Natural killer cell (primary cell): ENCODE results near the gene ZNF333. TPM values are rescaled to one million over a fixed set of nuclear protein-coding genes. Genes with fewer than 3 reads are reported as not detected.

ENCODE experiments used
- ATAC-seq, 3 donors: fragments of 150-1000 bp in 2 of 3; fragments of 200-7000 bp in 1 of 3; cut with Tn5 transposase; 1 replicate in 1 of 3; 2 replicates in 2 of 3; pipeline ENCODE4 v1.10.0; 2021; ENCODE audit warnings: mild to moderate bottlenecking in 2 of 3, moderate library complexity in 2 of 3
- DNase-seq, 2 donors: peaks; one replicate each; pipeline versions ENCODE4 v3.0.0 to v3.0.0-alpha.2; 2013 to 2021; ENCODE audit warnings: mixed read lengths in 1 of 2
- H3K27ac ChIP-seq: one replicate; pipeline ENCODE4 v1.5.1; 2013; ENCODE audit warnings: mild to moderate bottlenecking, low read length
- H3K27me3 ChIP-seq: one replicate; pipeline ENCODE4 v1.6.1; 2013; ENCODE audit warnings: low read length; ENCODE audit not compliant: control insufficient read depth, insufficient read depth
- H3K36me3 ChIP-seq: one replicate; pipeline ENCODE4 v1.6.1; 2013; ENCODE audit warnings: low read length; ENCODE audit not compliant: control insufficient read depth, insufficient read depth
- H3K4me1 ChIP-seq: one replicate; pipeline ENCODE4 v1.6.1; 2013; ENCODE audit warnings: low read length; ENCODE audit not compliant: control insufficient read depth, insufficient read depth
- H3K4me3 ChIP-seq: one replicate; pipeline ENCODE4 v1.5.1; 2013; ENCODE audit warnings: low read length
- H3K9me3 ChIP-seq: one replicate; pipeline ENCODE4 v1.6.1; 2013; ENCODE audit warnings: low read length; ENCODE audit not compliant: control insufficient read depth, insufficient read depth
- H3K27ac Mint-ChIP-seq, 2 donors: one replicate each; pipeline ENCODE4 v1.8.0; 2022; ENCODE audit warnings: mild to moderate bottlenecking in 2 of 2, mixed read lengths in 2 of 2, moderate library complexity in 1 of 2
- H3K27me3 Mint-ChIP-seq, 2 donors: one replicate each; pipeline ENCODE4 v1.8.0; 2022; ENCODE audit warnings: low read depth in 2 of 2, mixed read lengths in 2 of 2
- H3K36me3 Mint-ChIP-seq: one replicate; pipeline ENCODE4 v1.8.0; 2022; ENCODE audit warnings: mixed read lengths
- H3K4me1 Mint-ChIP-seq, 2 donors: one replicate each; pipeline ENCODE4 v1.8.0; 2022; ENCODE audit warnings: mixed read lengths in 2 of 2
- H3K4me3 Mint-ChIP-seq: one replicate; pipeline ENCODE4 v1.8.0; 2022; ENCODE audit warnings: mild to moderate bottlenecking, moderate library complexity, mixed read lengths
- H3K9me3 Mint-ChIP-seq, 2 donors: one replicate each; pipeline ENCODE4 v1.8.0; 2022; ENCODE audit warnings: mixed read lengths in 2 of 2
- CTCF ChIP-seq: fragments of 200-600 bp; IDR thresholded peaks from one replicate; pipeline ENCODE4 v1.8.0; 2022; ENCODE audit warnings: antibody characterized with exemption
- WGBS: methylation state at CpG from one replicate; pipeline ENCODE4 v1.1.7; 2013; ENCODE audit warnings: missing lambda C conversion rate; ENCODE audit not compliant: insufficient coverage; 5-methylcytosine and 5-hydroxymethylcytosine counted together
- intact Hi-C: fragments of 100-400 bp; cut with micrococcal nuclease; formaldehyde crosslinking; loops from one replicate; pipeline ENCODE4 v1.14.2; 2022
- total RNA-seq, 4 donors: library from RNA; stranded (reverse); fragments of 120-200 nt in 1 of 4; gene quantifications; one replicate each; pipeline versions ENCODE4 v1.2.3 to v1.2.4, GENCODE V29; 2013 to 2022

Gene ZNF333
- total RNA-seq, result 10 to 100 TPM; 25.9 to 37.9 (median 31.6) TPM
- 32.9 TPM for total RNA-seq (2013)

GRCh38 chr19:14689598-14690503, at the start of gene ZNF333:
Gene ZNF333, plus strand, starts transcription at chr19:14690048. Its CDS starts 3,444 bp downstream, at chr19:14693492.
- H3K4me1 ChIP-seq, result peaks cover 13% of the 10 kb centered on the region
- ATAC-seq (peak; percentile 85 to 96 (median 90)), DNase-seq (peak; percentile 96 to 97)
- peaks cover 6 to 26% of the 10 kb centered on the region in 2 donors for H3K4me1 Mint-ChIP-seq
- H3K4me3 ChIP-seq, result peak within 1 kb of the TSS; percentile 79
- under 1% methylated on average over 62 of the region's 66 CpGs for WGBS
- no peaks in the 10 kb centered on the region for H3K27me3 Mint-ChIP-seq
- peak within 1 kb of the TSS; percentile 91 to 97 for H3K27ac Mint-ChIP-seq
- no peaks in the 10 kb centered on the region for H3K36me3 Mint-ChIP-seq
- TF ChIP-seq CTCF, result no peak
- peak within 1 kb of the TSS; percentile 91 for H3K4me3 Mint-ChIP-seq
- H3K27me3 ChIP-seq, result no peaks in the 10 kb centered on the region
- H3K36me3 ChIP-seq, result peaks cover 4% of the 10 kb centered on the region
- peak within 1 kb of the TSS; percentile 98 for H3K27ac ChIP-seq
- H3K9me3 ChIP-seq, result no peaks in the 10 kb centered on the region
- intact Hi-C loops, result no loop called here
- no peaks in the 10 kb centered on the region for H3K9me3 Mint-ChIP-seq

DNA sequence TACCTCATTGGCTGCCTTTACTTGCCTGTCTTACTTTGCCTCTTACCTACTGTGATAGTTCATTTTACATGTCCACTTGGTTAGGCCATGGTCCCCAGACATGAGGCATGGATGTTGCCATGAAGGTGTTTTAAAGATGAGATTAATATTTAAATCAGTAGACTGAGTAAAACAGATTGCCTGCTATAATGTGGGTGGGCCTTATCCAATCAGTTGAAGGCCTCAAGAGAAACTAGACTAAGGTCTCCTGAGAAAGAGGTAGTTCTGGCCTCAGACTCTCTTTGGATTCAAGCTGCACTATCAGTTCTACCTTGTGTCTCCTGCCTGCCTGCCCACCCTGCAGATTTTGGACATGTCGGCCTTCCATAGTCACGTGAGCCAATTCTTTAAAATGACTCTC, 41.3 kb upstream of the ZNF333 start:
- no peak for ATAC-seq
- H3K36me3 Mint-ChIP-seq, result no peaks in the 10 kb centered on the region
- H3K4me1 Mint-ChIP-seq, result no peaks in the 10 kb centered on the region
- intact Hi-C loops, result no loop called here
- Histone ChIP-seq H3K9me3 (no peaks in the 10 kb centered on the region), H3K4me1 (no peaks in the 10 kb centered on the region), H3K4me3 (no peak overlapping the region), H3K27ac (no peak overlapping the region), H3K36me3 (no peaks in the 10 kb centered on the region), H3K27me3 (peaks cover 2% of the 10 kb centered on the region)
- no peak overlapping the region for H3K27ac Mint-ChIP-seq
- no peak overlapping the region for H3K4me3 Mint-ChIP-seq
- DNase-seq, result no peak
- peaks cover 11 to 14% of the 10 kb centered on the region in 2 donors for H3K27me3 Mint-ChIP-seq
- 93% methylated on average over 2 of the region's 2 CpGs for WGBS
- no peaks in the 10 kb centered on the region for H3K9me3 Mint-ChIP-seq
- TF ChIP-seq CTCF, result no peak

GRCh38 chr19:14649020-14649419, 40.8 kb upstream of the ZNF333 start:
- Mint-ChIP-seq H3K9me3 (no peaks in the 10 kb centered on the region), H3K36me3 (no peaks in the 10 kb centered on the region), H3K27me3 (peaks cover 11 to 14% of the 10 kb centered on the region in 2 donors), H3K4me3 (no peak overlapping the region), H3K27ac (no peak overlapping the region), H3K4me1 (no peaks in the 10 kb centered on the region)
- H3K9me3 ChIP-seq, result no peaks in the 10 kb centered on the region
- H3K36me3 ChIP-seq, result no peaks in the 10 kb centered on the region
- H3K27me3 ChIP-seq, result peaks cover 2% of the 10 kb centered on the region
- no peak for TF ChIP-seq CTCF
- WGBS, result 84% methylated on average over 4 of the region's 4 CpGs
- no peak for ATAC-seq
- intact Hi-C loops, result no loop called here
- H3K27ac ChIP-seq, result no peak overlapping the region
- no peak for DNase-seq
- no peaks in the 10 kb centered on the region for H3K4me1 ChIP-seq
- no peak overlapping the region for H3K4me3 ChIP-seq
